Cardiac muscle cell (in vitro differentiated cells and primary cell): ENCODE data around the gene FEZ2. TPM values are rescaled to one million over a fixed set of nuclear protein-coding genes. Genes with fewer than 3 reads are reported as not detected.

Source experiments
- DNase-seq, 2 donors: peaks; one replicate each; pipeline versions ENCODE4 v3.0.0 to v3.0.0-alpha.2; 2010 to 2017; ENCODE audit warnings: low read depth in 1 of 2, low spot score in 1 of 2
- H3K27ac ChIP-seq: fragments of 200-600 bp; sonication (generic); 2 replicates; pipeline ENCODE4 v1.5.1; 2016
- H3K27me3 ChIP-seq: fragments of 200-600 bp; sonication (generic); 2 replicates; pipeline ENCODE4 v1.6.0; 2016; ENCODE audit warnings: control low read depth
- H3K36me3 ChIP-seq: fragments of 200-600 bp; sonication (generic); 2 replicates; pipeline ENCODE4 v1.5.1; 2016; ENCODE audit warnings: control low read depth
- H3K4me1 ChIP-seq: fragments of 200-600 bp; sonication (generic); 2 replicates; pipeline ENCODE4 v1.8.1; 2017; ENCODE audit warnings: low read depth, mild to moderate bottlenecking, mixed run types
- H3K4me3 ChIP-seq: fragments of 200-600 bp; sonication (generic); 2 replicates; pipeline ENCODE4 v1.5.1; 2016; ENCODE audit warnings: mild to moderate bottlenecking
- H3K9me3 ChIP-seq: fragments of 200-600 bp; sonication (generic); 2 replicates; pipeline ENCODE4 v1.5.1; 2017; ENCODE audit warnings: low read depth, mild to moderate bottlenecking, control low read depth
- polyA plus RNA-seq: library from polyadenylated mRNA; unstranded; fragments of >200 nt; fragmentation: Nextera tagmentation; extraction: Ambion mirVana; gene quantifications from 2 replicates; pipeline ENCODE4 v1.2.1, GENCODE V29; 2016
- total RNA-seq: library from RNA; depleted of rRNA; stranded (reverse); fragments of >200 nt; gene quantifications from 2 replicates; pipeline ENCODE4 v1.2.3, GENCODE V29; 2016
- TF ChIP-seq, protein P1 (sequence below): IDR thresholded peaks from 2 replicates; pipeline ENCODE4 v1.5.1; 2012; ENCODE audit warnings: low read depth, mild to moderate bottlenecking, low read length

FEZ2 gene
- total and polyA plus RNA-seq, 2 experiments from 2014 or later, result 10.8 to 17.3 TPM

DNA sequence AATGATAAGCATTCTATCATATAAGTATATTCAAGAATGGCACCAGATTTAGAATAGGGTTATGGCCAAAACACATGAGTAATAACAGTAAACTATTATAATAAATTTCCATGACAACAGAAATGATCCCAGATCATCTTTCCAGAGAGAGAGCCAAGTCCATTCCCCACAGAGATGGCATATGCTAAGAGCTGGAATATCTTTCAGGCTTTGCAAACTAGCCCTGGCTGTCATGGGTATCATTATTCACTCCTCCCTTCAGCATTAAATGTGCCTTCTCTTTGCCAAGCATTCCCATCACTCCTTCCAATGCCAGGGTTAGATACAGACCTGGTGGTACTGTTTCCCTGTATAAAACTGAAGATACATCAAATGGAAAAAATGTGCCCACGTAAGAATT lies 10.9 kb downstream of the FEZ2 start:
- Histone ChIP-seq H3K27ac (no peak overlapping the region), H3K4me3 (no peak overlapping the region), H3K4me1 (peaks cover 8% of the 10 kb centered on the region), H3K9me3 (no peaks in the 10 kb centered on the region), H3K27me3 (no peaks in the 10 kb centered on the region), H3K36me3 (no peaks in the 10 kb centered on the region)
- no peak for DNase-seq
- TF ChIP-seq, protein P1, sequence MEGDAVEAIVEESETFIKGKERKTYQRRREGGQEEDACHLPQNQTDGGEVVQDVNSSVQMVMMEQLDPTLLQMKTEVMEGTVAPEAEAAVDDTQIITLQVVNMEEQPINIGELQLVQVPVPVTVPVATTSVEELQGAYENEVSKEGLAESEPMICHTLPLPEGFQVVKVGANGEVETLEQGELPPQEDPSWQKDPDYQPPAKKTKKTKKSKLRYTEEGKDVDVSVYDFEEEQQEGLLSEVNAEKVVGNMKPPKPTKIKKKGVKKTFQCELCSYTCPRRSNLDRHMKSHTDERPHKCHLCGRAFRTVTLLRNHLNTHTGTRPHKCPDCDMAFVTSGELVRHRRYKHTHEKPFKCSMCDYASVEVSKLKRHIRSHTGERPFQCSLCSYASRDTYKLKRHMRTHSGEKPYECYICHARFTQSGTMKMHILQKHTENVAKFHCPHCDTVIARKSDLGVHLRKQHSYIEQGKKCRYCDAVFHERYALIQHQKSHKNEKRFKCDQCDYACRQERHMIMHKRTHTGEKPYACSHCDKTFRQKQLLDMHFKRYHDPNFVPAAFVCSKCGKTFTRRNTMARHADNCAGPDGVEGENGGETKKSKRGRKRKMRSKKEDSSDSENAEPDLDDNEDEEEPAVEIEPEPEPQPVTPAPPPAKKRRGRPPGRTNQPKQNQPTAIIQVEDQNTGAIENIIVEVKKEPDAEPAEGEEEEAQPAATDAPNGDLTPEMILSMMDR, result no peak

DNA sequence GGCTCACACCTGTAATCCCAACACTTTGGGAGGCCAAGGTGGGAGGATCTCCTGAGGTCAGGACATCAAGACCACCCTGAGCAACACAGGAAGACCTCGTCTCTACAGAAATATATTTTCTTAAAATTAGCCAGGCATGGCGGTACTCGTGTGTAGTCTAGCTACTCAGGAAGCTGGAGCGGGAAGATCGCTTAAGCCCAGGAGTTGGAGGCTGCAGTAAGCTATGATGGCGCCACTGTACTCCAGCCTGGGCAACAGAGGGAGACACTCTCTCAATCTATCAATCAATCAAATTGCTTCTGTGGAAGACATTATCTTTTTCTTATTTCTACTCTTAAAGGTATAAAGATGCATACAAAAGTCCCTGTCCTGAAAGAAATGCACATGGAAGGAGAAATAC lies 11.3 kb downstream of the FEZ2 start:
- Histone ChIP-seq H3K4me3 (no peak overlapping the region), H3K4me1 (peaks cover 8% of the 10 kb centered on the region), H3K27me3 (no peaks in the 10 kb centered on the region), H3K27ac (no peak overlapping the region), H3K9me3 (no peaks in the 10 kb centered on the region), H3K36me3 (peaks cover under 1% of the 10 kb centered on the region)
- no peak for DNase-seq
- TF ChIP-seq, protein P1, result no peak

DNA sequence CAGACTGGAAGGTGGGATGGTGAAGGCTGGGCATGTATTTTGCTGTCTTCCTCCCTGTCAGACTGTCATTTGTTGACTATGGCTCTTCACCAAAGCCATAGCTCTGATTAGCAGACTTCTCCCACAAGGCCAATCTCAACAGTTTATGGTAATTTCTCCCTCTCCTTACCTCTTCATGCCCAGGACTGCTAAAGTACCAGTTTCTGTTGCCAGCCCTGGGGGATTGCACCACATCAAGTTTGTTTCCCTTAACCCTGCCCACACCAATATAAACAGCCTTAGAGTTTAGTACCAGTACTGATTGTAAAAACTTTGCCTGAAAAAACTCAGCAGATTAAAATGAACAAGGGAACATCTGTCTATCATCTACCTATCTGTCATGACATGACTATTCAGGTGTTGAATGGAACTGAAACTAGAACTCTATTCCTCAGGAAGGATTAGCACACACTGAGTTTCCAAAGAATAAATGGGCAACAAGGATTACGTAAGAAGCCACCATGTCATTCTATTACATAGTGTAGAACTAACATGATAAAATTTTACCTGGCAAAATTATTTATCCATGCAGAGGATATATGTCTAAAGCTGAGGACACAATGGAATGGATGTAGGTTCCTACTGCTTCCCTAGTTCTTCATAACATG lies 13.7 kb downstream of the FEZ2 start:
- H3K4me3 ChIP-seq, result no peak overlapping the region
- H3K27ac ChIP-seq, result no peak overlapping the region
- DNase-seq, result no peak
- H3K36me3 ChIP-seq, result peaks cover 11% of the 10 kb centered on the region
- H3K27me3 ChIP-seq, result no peaks in the 10 kb centered on the region
- H3K9me3 ChIP-seq, result no peaks in the 10 kb centered on the region
- TF ChIP-seq, protein P1, result no peak
- peaks cover 4% of the 10 kb centered on the region for H3K4me1 ChIP-seq

DNA sequence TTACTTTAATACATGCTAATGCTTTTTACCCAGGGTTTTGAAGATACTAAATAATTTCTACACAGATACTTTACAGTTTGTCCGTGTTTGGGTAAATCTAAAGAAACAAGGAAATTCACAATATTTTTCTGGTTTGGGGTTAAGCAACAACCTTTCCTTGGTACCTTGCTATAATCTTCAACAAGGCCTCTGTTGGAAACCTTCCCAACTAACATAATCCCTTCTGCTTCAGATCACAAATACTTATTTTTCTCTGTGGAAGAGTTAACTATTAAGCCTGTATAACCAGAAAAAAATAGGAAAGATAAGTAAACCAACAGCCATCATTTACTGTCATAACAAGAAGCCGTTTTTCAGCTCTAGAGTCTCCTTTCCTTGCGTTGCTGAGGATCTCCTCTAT lies 15.0 kb downstream of the FEZ2 start:
- H3K27ac ChIP-seq, result no peak overlapping the region
- no peak overlapping the region for H3K4me3 ChIP-seq
- no peaks in the 10 kb centered on the region for H3K9me3 ChIP-seq
- H3K36me3 ChIP-seq, result peaks cover 21% of the 10 kb centered on the region
- H3K27me3 ChIP-seq, result no peaks in the 10 kb centered on the region
- no peak for DNase-seq
- TF ChIP-seq, protein P1, result no peak
- no peaks in the 10 kb centered on the region for H3K4me1 ChIP-seq

DNA sequence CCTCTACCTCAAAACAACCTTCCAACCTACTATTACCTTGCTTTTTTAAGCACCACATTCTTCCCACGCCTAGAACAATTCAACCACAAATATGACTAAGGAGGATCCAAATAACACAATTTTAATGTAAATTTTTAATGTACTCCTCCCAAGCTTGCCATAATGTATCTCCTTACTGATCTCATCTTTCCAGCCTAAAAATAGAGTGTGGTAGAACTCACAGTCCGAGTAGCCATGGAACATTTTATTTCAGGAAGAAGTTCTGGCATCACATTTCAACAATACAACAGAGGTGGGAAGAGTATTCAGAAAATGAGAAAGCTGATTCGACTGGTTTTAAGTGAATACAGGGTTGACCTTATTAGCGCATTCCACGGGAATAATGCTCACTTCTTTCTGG lies 15.4 kb downstream of the FEZ2 start:
- TF ChIP-seq, protein P1, result no peak
- Histone ChIP-seq H3K4me3 (no peak overlapping the region), H3K27me3 (no peaks in the 10 kb centered on the region), H3K4me1 (no peaks in the 10 kb centered on the region), H3K27ac (no peak overlapping the region), H3K9me3 (no peaks in the 10 kb centered on the region), H3K36me3 (peaks cover 25% of the 10 kb centered on the region)
- no peak for DNase-seq
